ENCODE measurements around the gene CDC34.

CDC34 gene

DNA sequence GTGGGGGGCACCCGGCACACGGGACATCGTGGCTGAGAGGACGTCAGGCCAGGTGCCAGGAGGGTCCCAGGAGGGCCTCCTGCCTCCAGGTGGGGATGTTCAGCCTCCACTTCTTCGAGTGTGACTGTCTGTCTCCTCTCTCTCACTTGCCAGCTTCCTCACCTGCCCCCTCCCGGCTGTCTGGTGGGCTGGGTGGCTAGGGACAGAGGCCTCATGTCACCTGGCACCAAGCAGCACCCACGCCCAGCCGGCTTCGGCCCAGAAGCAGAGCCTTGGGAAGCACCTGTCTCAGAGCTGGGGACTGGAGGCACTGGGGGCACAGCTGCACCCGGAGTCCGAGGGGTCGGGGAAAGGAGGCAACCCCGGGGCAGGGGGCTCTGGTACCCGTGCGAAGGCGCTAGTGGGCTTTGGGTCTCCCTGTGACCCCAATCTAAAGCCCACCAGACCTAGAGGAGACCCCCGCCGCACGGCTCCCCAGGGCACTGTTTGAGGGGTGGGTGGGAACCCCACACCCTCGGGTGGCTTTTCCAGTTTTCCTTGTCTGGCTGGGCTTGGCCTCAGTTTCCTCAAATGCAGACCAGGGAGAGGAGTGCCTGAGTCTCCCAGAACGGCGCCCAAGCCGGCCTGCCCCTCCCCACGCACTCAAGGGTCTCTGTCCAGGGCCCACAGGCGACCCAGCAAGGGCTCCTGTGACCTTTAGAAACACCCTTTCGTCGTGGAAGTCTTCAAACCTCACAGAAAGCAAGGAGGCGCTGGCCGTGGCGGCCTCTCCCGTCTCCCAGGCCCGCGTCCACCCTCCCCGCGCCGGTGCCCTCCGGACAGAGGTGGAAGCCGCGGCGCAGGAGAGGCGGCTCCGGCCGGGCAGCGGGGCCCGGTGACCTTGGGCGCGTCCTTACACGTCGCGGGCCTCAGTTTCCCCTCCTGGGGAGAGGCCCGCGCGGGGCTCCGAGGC, 57.5 kb downstream of the CDC34 start:
- peak; percentile 37 for DNase-seq (ENCODE audit: low spot score)

DNA sequence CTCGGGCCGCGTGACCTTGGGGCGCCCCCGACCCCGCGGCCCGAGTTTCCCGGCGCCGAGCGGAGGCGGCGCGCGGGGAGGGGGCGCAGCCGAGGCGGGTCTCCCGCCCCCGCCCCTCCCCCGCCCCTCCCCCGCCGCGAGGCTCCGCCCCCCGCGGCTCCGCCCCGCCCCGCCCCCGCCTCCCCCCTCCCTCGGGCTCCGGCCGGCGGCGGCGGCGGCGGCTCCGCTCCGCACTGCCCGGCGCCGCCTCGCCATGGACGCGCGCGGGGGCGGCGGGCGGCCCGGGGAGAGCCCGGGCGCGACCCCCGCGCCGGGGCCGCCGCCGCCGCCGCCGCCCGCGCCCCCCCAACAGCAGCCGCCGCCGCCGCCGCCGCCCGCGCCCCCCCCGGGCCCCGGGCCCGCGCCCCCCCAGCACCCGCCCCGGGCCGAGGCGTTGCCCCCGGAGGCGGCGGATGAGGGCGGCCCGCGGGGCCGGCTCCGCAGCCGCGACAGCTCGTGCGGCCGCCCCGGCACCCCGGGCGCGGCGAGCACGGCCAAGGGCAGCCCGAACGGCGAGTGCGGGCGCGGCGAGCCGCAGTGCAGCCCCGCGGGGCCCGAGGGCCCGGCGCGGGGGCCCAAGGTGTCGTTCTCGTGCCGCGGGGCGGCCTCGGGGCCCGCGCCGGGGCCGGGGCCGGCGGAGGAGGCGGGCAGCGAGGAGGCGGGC, 58.3 kb downstream of the CDC34 start, which contains the start of gene HCN2:
Gene HCN2, plus strand, starts transcription at position 189 of the 703 bp plus-strand sequence. Its CDS starts 65 bp downstream, at position 254.
- DNase-seq (ENCODE audit: low spot score), result no peak

DNA sequence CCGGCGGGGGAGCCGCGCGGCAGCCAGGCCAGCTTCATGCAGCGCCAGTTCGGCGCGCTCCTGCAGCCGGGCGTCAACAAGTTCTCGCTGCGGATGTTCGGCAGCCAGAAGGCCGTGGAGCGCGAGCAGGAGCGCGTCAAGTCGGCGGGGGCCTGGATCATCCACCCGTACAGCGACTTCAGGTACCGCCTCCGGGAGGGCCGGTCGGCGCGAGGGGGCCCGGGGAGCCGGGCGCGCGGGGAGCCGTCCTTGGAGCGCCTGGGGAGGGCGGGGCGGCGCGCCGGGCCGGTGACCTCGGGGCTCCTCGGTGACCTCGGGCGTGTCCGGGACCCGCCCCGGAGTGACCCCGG, 58.8 kb downstream of the CDC34 start:
- peak; percentile 26 for DNase-seq (ENCODE audit: low spot score)

DNA sequence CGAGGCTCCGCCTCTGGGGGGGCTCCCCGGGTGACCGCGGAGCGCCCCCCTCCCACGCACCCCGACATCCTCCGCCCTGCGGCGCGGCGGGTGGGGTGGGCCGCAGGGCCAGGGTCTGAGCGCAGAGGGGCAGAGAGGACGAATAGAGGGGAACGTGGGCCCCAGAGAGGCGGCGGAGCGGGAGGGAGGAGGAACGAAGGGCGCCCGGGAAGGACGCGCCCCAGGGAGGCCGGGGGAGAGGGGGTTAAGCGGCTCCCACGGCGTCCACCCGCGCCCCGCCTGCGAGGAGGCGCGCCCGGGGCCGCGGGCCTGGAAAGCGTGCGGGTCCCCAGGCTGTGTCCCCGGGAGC, 59.2 kb downstream of the CDC34 start:
- DNase-seq (ENCODE audit: low spot score), result no peak

DNA sequence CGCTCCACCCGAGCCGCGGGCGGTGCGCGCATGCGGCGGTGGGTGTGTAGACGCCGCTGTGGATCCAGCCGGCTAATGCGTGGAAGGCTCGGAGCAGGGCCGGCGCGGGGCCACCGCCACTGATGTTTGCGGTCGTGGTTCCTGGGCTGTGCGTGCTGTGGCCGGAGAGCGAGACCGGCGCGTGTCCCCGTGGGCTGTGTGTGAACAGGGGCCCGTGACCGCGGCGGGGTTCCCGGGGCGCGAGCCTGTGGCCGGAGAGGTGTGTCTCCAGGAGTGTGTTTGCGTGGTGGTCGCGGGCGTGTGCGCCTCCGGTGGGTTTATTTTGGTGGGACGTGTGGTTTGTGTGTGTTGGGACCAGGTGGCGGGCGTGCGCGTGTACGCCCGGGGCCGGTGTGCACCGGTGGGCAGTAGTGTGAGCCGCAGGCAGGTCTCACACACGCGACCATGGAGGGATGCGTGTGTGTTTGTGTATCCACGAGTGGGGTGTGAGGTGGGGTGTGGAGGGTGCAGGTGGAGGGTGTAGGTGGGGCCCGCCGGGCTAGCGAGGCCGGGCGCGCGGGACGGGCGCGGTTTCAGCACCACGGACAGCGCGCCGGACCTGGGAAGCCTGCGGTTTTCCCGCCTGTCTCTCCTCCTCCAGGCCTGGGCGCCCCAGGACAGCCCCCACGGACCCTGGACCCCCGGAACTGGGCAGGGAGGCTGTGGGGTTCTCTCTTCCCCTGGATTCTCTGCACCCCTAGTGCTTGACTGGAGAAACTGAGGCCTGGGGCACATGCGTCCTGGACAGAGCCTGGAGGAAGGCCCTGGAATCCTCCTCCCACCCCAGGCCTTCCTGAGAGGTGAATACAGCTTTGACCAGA, 59.8 kb downstream of the CDC34 start:
- peak; percentile 20 for DNase-seq (ENCODE audit: low spot score)
